GM12872 (cell line): ENCODE results near the gene NANOS1.

Experiments used
- CTCF ChIP-seq: IDR thresholded peaks from 3 replicates; pipeline ENCODE4 v1.5.1; 2011; ENCODE audit warnings: low read depth, mild to moderate bottlenecking, low read length, moderate library complexity; ENCODE audit not compliant: insufficient read depth

The NANOS1 gene

GRCh38 chr10:119070395-119071165, 41.1 kb downstream of the NANOS1 start:
- no peak for TF ChIP-seq CTCF

- no peak for TF ChIP-seq CTCF
Measured at GRCh38 chr10:119073584-119073983, 44.1 kb downstream of the NANOS1 start.

GRCh38 chr10:119078422-119079179, 49.1 kb downstream of the NANOS1 start:
- TF ChIP-seq CTCF = no peak

DNA sequence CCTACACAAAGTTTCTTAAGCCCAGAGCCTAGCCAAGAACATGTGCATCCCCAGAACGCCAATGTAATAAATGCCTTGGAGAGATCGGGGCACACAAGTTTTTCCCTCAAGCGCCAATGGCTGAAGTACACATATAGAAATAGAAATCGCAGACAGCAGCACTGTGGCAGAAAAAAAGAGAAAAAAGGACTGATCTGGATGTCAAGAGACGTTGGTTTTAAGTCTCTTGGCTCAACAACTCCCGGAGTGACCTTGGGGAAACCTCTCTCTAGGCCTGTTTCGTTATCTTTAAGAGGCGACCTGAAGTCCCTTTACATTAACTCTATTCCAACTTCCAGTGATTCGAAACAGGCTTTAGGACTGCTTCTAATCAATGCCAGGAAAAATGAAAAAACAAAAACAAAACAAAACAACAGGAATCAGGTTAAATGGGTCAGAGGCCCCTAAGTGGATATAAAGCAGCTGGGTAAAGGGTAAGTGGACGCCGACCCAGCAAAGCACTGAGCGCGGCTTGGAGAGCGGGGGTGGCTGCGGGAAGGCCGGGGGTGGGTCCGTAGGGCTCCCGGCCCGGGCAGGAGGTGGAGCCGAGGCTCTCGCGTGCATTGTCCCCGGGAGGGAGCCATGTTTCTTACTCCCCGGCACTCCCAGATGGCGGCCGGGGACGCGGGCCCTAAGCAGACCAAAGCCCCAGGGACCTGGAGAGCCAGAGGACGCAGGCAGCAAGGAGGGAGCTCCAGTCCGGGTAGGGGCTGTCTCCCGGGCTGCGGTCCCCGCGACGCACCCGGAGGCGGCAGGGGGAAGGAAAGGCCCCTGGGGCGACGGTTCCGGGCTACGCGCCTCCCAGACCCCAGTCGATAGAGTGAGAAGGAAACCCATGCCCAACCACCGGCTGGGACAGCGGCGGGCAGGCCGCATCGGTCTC, 50.3 kb downstream of the NANOS1 start:
- no peak for TF ChIP-seq CTCF

GRCh38 chr10:119080521-119081259, 51.2 kb downstream of the NANOS1 start, which contains the start of gene EIF3A:
Gene EIF3A (minus strand): TSS chr10:119080817. CDS start chr10:119080676, 141 bp downstream.
- TF ChIP-seq CTCF = no peak
